ACHN (cell line): ENCODE results near the gene ATF7.

Experiments
- DNase-seq: peaks from one replicate; pipeline ENCODE4 v3.0.0-alpha.2; 2015
- in situ Hi-C: cut with HindIII; loops from 2 replicates; pipeline ENCODE4 v1.10.0; 2017; ENCODE audit warnings: low sequenced_read_pairs, low pct_ligation_motif_present, low pct_unique_long_range_greater_than_20kb

Gene ATF7

GRCh38 chr12:53513712-53514410 lies 112.3 kb downstream of the ATF7 start:
- no peak for DNase-seq
- in situ Hi-C loops = no loop called here

GRCh38 chr12:53510181-53510812 lies 115.9 kb downstream of the ATF7 start:
- DNase-seq = no peak
- in situ Hi-C loops = no loop called here

- DNase-seq = peak; percentile 91
- in situ Hi-C loops = no loop called here
These were observed 117.5 kb downstream of the ATF7 start for GRCh38 chr12:53508534-53509170.

- in situ Hi-C loops = no loop called here
- DNase-seq = no peak
These were observed 118.6 kb downstream of the ATF7 start for GRCh38 chr12:53507603-53507885.

GRCh38 chr12:53506881-53507602 lies 119.1 kb downstream of the ATF7 start, which contains the start of gene NPFF:
NPFF (minus strand) TSS chr12:53507484; CDS start chr12:53507474, 10 bp downstream.
- DNase-seq = no peak
- in situ Hi-C loops = no loop called here

GRCh38 chr12:53506450-53506785 lies 119.8 kb downstream of the ATF7 start:
- no peak for DNase-seq
- in situ Hi-C loops = no loop called here

- in situ Hi-C loops = no loop called here
- no peak for DNase-seq
These were observed 120.4 kb downstream of the ATF7 start for GRCh38 chr12:53505555-53506449.

- in situ Hi-C loops = no loop called here
- no peak for DNase-seq
These were observed 121.1 kb downstream of the ATF7 start for GRCh38 chr12:53505086-53505485.

- in situ Hi-C loops = no loop called here
These were observed 121.9 kb downstream of the ATF7 start for GRCh38 chr12:53504004-53504920.

GRCh38 chr12:53502983-53503728 lies 123.0 kb downstream of the ATF7 start:
- in situ Hi-C loops = no loop called here
- no peak for DNase-seq

More at GRCh38 chr12:53504004-53504920, 121.9 kb downstream of the ATF7 start:
- DNase-seq = no peak

- no peak for DNase-seq
- in situ Hi-C loops = no loop called here
These were observed 123.9 kb downstream of the ATF7 start for GRCh38 chr12:53502331-53502730.

- in situ Hi-C loops = no loop called here
- no peak for DNase-seq
These were observed 124.5 kb downstream of the ATF7 start for GRCh38 chr12:53501615-53502181.

GRCh38 chr12:53500776-53501614 lies 125.2 kb downstream of the ATF7 start, which contains the start of gene TARBP2:
TARBP2 (plus strand) TSS chr12:53501283; CDS start chr12:53501409, 126 bp downstream.
- in situ Hi-C loops = no loop called here
- DNase-seq = peak; percentile 100

GRCh38 chr12:53500142-53500775 lies 125.9 kb downstream of the ATF7 start:
- in situ Hi-C loops = no loop called here
- peak; percentile 57 for DNase-seq
